NCI-H2171 treated with DMSO at 0.1 percent for 48 hours (cell line): ENCODE data around the gene GGN.
"Not testable (repeated sequence)": the region's sequence is repeated elsewhere in the genome, so short reads cannot be mapped to it uniquely, and the experiment has no call there.

Experiments
- DNase-seq: peaks from one replicate; lab custom pipeline; 2025; lab: John Stamatoyannopoulos, UW

GGN gene

DNA sequence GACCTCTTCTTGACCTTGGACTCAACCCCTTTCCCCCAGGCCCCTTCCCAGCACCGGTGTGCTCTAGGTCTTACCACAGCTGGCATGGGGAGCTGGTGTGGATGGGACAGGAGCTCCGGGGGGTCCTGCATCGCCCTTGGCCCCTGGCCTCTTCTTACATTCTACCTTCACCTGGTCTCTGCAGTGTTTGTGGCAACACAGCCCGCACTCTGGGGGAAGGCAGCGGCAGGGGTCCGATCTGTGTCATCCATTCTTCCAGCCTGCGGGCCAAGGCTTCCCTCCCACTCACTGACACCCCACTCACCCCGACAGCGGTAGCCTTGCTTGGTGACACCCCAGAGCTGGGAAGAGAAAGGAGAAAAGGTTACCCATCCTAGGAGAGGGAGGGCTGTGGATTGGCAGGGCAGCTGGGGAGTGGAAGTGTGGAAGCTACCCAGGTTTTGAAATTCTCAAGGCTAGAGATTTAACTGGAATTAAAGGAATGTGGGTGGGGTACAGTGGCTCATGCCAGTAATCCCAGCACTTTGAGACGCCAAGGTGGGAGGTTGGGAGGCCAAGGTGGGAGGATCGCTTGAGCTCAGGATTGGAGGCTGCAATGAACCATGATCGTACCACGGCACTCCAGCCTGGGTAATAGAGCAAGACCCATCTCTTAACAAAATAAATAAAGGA, 23.3 kb upstream of the GGN start:
- no peak for DNase-seq

DNA sequence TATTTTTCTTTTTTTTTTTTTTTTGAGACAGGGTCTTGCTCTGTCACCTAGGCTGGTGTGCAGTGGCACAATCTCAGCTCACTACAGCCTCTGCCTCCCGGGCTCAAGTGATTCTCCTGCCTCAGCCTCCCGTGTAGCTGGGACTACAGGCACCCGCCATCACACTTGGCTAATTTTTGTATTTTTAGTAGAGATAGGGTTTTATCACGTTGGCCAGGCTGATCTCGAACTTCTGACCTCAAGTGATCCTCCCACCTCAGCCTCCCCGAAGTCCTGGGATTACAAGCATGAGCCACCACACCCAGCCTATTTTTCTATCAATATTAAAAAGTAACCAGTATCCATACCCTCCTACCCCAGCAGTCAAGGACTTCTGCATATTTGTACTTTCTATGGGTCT, 22.6 kb upstream of the GGN start:
- DNase-seq = not testable (repeated sequence)

DNA sequence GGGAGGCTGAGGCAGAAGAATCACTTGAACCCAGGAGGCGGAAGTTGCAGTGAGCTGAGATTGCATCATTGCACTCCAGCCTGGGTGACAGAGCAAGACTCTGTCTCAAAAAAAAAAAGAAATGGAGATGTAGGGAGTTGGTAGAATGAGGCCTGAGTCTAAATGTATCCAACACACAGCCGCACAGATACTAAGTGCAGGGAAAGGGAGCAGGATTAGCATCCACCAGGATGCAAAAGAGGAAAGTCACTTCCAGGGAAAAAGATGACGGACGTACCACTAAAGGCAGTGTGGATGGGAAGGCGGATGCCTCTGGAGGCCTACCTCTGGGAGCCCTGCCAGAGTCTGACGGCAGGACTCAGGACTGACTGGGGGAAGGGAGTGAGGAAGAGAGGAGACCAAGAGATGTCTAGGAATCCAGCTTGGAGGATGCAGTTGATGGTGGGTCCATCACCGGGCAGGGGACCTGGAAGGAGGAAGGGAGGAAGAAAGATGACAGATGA, 21.8 kb upstream of the GGN start:
- peak; percentile 75 for DNase-seq

DNA sequence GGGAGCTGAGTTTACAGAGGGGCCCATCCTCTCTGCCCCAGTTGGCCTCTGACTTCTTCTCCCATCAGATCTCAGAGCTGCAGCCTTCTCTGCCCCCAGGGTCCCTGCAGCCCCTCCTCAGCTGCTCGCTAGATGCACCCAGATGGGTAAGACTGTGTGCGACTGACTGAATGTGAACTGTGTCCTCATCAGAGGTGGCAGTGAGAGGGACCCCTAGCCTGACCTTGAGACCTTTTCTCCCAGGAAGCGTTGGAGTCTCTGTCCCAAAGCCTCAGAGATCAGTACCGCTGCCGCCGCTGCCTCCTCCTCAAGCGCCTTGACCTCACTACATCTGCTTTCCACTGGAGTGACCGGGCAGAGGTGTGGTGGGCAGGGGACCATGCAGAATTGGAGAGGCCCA, 17.4 kb upstream of the GGN start:
- no peak for DNase-seq

DNA sequence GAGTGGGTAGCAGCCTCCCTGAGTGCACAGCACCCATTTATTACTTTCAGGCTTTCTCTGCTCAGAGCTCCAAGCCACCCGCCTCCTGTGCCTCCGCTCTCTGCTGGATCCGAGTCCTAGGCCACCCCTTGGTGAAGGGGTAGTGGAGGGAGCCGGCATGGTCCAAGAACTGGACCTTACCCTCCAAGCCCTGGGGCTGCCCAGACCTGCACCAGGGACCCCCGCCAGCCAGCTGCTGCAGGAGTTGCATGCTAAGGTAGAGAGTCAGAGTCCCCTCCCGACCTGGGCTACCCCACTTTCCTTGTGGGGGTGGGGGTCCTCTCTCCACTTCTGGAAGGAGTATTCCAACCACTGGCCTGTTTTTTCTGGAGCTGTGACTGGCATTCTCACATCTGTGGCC, 17.0 kb upstream of the GGN start:
- DNase-seq = no peak

DNA sequence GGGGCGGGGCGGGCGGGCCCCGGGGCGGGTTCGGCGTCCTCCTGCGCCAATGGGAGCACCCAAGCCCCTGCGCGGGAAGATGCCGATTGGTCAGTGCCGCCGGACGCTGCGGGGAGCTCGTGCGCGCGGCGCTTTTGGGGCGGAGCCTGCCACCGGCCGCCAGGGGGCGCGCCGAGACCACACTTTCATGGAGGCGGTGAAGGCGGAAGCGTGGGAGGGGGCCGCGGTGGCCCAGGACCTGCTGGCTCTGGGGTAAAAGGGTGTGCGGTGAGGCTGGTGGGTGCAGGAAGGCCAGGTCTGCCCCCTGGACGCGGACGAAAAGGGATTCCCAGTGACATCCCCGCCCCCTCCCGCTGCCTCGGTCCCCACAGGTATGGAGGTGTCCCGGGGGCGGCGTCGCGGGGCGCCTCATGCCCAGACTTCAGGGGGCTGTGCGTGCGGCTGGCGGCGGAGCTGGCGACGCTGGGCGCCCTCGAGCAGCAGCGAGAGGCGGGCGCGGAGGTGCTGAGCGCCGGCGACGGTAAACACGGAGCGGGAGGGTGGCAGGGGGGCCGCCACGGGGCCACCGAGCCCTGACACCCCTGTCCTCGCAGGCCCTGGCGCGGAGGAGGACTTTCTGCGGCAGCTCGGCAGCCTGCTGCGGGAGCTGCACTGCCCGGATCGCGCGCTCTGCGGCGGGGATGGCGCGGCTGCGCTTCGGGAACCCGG, 15.3 kb upstream of the GGN start, which contains the start of gene FAM98C:
Gene FAM98C (plus strand): TSS at position 127 of the 708 bp plus-strand sequence. CDS start 61 bp downstream, at position 188.
- DNase-seq = peak; percentile 96

DNA sequence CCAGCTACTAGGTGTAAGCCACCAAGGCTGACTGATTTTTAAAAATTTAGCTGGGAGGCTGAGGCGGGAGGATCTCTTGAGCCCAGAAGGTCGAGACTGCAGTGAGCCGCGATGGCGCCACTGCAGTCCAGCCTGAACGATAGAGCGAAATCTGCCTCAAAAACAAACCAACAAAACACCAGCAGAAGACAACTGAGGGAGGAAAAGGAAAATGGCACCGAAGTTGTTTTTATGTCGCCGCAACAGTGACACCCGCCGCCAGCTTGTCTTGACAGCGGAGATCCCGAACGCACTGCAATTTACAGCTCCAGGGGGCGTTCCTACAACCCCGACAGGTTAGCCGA, 14.8 kb upstream of the GGN start:
- no peak for DNase-seq

DNA sequence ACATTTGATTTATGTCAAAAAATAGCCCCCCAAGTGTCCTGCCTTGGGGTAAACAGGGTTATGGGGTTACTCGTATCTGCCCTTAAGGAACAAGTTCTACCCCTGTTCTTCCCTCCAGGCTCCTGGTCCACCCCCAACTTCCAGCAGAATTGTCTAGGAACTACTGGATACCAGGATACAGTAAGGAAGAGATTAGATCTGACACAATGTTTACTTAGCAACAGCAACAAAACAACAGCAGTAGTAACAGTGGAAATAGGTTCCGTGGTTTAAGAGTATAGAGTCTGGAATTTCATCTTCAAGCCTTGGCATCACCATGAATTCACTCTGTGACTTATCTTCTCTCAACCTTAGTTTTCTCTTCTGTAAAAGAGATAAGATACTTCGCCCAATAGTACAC, 13.3 kb upstream of the GGN start:
- no peak for DNase-seq

DNA sequence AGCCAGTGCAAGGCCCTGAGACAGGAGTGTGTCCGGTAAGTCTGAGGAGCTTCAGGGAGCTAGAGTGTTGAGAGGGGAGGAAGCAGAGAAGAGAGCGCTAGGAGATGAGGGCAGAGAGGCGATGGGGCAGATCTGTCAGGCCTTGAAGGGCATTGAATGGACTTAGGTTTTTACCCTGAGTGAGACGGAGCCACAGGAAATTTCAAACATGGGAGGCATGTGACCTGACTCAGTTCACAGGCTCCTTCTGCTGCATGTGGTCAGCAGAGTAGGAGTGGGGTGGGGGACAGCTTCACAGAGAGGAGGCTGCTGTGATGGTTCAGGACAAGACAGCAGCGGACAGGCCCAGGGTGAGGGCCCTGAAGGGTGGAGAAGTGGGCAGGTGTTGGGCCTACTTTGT, 12.5 kb upstream of the GGN start:
- DNase-seq = no peak

DNA sequence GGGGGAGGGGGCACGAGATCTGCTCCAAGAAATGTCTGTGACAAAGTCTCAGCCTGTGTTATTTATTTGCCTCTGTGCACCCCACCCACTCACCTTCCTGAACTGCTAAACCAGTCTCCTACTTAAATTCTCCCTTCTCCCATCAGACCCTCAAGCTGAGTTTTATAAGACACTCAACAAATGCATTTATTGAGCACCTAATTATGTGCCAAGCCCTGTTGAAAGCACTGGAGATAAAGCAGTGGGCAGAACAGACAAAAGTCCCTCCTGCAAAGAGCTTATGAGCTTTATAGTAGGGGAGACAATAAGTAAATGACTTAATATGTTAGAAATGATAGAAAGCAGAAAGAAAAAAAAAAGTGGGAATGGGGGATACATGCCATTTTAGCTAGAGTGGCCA, 11.7 kb upstream of the GGN start:
- no peak for DNase-seq

DNA sequence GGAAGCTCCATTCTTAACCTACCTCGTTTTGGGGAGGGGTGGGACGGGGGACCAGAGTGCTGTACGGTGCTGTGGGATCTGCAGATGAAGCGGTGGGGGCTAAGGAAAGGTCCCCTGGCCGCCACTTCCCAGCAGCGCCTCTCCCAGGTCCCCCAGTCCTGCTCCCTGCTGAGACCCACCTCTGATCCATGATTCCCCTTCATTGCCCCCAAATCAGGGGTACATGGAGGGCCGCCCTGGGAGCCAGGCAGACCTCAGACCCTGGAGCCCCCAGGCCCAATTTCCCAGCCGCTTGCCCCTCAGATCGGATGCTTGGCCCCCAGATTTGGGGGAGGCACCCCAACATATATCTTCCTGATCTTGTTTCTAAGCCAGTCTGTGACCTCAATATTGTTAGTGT, 11.2 kb upstream of the GGN start:
- DNase-seq = no peak

DNA sequence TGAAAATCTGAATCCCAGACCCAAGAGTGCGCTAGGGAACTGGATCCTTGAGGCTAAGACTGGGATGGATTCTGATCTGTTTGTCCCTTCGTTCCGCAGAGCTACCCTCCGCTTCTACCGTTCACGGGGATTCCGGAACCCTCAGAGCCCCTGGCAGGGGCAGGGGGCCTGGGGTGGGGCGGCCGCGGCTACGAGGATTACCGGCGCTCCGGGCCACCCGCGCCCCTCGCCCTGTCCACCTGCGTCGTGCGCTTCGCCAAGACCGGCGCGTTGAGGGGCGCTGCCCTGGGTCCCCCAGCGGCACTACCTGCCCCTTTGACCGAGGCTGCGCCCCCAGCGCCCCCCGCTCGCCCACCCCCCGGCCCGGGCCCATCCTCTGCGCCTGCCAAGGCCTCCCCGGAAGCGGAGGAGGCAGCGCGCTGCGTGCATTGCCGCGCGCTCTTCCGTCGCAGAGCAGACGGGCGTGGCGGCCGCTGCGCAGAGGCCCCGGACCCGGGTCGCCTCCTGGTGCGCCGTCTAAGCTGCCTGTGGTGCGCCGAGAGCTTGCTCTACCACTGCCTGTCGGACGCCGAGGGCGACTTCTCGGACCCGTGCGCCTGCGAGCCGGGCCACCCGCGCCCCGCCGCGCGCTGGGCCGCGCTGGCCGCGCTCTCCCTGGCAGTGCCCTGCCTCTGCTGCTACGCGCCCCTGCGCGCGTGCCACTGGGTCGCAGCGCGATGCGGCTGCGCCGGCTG, 7.7 kb upstream of the GGN start:
- no peak for DNase-seq

DNA sequence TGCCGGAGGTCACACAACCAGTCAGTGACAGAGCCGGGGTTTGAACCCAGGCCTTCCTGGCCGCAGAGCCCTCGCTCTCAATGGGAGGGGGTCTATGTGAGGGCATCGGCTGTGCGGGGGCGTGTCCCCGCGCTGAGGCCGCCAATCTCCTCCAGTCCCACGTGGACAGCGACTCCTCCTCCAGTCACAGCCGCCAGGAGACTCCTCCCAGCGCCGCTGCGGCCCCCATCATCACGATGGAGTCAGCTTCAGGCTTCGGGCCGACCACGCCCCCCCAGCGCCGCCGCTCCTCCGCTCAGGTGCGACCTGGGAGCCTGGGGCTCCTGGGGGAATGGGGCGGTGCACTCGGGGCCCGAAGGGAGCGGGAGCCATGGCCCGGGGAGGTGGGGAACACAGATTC, 6.7 kb upstream of the GGN start:
- peak; percentile 56 for DNase-seq

DNA sequence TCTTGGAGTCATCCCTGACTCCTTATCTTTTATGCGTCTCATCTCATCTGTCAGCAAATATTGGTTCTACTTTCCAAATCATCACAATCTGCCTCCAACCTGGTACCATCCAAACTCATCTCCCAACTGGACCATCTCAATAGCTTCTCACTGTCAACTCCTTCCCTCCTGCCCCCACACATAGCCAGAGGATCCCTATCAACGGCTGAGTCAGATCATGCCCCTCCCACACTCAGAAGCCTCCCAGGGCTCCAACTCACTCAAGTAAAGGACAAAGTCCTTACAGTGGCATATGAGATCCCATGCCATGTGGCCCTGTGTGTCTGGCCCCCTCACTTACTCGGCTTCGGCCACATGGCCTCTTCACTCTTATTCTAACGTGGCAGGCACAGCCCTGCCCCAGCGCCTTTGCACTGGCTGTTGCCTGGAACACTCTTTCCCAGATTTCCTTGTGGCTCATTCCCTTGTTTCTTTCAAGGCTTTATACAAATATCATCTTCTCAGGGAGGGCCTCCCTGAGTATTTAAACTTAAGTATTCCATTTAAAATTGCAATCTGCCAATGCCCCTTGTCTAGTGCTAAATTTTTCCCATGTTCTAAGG, 5.0 kb upstream of the GGN start:
- DNase-seq = no peak

DNA sequence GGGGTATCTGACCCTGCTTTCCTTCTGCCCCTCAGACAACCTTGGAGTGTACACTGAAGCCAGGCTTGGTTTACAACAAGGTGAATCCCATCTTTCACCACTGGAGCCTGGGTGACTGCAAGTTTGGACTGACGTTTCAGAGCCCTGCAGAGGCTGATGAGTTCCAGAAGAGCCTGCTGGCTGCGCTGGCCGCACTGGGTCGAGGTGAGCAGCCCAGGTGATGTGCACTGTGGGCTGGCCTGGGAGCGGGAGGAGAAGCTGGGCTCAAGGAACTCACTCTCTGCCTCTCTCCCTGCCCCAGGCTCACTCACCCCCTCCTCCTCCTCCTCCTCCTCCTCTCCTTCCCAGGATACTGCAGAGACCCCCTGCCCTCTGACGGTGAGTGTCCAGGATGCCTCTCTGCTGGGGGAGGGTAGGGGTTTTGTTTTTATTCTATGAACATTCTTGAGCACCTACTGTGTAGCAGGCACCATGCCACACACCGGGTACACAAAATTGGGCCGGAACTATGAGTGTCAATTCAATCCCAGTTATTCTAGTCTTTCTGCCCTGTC, 4.2 kb upstream of the GGN start:
- DNase-seq = no peak

DNA sequence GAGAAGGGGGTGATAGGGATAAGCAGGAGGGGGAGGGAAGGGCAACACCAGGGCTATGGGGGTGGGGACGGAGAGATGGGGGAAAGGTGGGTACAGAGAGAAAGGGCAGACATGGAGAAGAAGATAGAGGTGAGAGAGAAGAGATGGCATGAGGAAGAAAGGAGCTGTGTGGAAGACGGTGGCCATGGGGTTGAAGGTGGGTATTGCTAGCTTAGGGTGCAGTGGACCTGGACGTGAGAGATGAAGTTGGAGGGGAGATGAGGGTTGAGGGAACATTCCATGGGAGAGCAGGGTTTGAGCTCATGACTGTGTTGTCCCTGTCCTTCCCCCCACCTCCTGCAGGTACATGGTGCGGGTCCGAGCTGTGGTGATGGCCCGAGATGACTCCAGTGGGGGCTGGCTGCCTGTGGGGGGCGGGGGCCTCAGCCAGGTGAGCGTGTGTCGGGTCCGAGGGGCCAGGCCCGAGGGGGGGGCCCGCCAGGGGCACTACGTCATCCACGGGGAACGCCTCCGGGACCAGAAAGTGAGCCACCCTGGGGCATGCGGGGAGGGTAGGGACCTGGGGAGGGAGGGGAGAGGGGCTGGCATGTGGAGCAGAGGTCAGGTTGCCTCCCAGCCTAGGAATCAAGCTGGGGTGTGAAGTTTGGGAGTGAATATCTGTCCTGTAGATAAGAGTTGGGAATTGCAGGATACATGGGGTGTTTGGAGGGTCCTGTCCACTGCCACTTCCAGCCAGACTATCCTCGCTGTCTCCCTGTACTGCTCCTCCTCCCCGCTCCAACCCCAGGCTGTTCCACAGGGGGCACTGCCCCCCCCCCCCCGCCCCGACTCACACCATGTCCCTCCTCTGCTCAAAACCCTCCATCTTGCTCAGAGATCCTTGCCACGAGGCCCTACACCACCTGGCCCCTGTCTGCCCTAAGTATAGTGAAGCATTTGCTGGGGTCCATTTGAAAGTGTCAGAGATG, 2.4 kb upstream of the GGN start:
- no peak for DNase-seq

DNA sequence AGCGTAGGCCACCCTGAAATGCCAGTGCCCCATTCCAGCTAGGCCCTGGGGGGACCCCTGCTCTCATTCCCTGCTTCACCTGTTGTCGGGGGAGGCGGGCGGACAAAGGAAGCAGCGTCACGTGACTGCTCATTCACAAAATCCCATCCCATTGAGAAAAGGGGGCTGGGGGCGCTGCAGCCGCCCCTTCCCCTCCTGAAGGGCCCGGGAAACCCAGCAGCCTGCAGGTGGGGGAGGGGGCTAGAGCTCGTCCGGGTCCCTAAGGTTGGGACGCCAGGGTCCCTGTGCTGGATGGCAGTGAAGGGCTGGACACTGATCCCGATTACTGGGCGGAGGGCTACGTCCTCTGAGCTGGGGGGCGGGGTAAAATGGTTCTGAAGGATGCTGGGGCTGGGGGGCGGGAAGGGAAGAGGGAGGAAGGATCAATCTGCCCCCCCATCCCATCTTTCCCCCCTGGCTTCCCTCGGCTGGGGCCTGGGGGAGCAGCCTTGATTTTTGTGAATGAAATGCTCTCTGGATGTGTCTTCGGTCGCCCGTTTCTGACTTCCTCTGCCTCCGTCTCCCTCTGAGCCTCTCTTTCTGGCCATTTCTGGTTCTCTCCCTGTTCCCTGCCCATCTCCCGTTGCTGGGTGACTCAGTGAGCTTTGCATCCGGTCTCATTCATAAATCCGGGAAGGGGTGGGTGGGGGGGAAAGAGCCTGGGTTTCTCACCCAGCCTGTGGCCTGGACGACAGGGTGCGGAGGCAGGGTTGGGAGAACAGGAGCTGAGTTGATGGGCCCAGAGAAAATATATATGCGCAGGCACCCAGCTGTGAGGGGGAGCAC, 1.5 kb upstream of the GGN start:
- DNase-seq = no peak

DNA sequence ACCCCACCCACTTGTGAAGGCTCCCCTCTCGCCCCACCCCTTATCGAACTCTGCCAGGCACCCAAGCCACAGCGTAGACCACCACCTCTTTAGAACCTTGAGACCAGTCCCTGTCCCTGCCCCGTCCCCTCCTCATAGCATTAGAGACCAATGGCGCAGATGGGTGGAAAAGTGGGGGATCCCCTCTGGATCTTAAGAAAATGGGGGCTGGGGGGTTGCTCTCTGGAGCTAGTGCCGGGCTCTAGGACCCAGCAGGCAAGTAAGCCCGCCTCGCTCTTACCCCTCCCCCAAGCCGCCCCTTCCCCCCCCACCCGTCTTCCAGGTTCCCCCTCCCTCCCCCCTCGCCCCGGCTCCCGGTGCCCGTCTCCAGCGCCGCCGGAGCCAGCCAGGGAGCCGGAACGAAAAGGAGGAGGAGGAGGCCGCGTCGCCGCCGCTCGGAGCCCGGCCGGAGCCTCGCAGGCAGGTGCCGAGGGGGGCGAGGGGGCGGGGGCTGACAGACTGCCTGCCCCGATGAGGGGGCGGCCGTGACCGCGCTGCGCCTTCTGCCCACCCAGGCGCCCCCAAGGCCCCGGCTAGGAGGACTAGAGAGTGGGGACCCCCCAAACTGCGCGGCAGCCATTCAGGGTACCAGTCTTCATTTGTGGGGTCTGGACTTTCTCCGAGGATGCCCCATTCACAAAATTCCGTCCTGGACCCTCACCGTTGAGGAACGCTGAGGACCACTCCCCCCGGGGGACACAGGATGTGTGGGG, 691 bp upstream of the GGN start, which contains the start of gene SPRED3:
Gene SPRED3 (plus strand): TSS at position 349 of the 752 bp plus-strand sequence. CDS start 1,606 bp downstream, outside the sequence.
- DNase-seq = no peak

DNA sequence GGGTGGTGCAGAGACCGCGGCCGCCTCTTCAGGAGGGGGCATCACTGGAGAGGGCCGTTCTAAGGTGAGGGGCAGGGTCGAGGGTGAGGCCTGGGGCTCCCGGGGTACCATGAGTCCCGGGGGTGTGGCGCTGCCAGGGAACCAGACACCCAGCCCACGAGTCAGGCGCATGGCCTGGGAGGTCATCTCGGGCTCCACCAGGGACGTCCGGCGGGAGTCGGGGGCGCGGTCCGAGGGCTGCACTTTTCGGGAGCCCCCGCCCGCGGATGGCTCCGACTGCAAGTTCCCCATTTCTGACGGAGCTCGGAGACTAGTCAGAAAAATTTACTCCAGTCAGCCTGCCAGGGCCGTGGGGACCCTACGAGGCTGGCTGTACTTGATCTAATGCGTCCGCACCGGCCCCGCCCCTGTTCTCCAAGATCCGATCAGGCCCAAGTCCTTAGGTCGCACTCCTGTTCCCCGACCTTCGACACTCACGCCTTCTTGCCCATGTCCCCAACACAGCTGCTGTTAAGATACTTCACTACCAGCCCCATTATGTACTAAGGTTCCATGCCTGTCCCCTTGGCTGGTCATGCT, 774 bp downstream of the GGN start:
- no peak for DNase-seq
